ENCODE measurements around the gene GALNT18. TPM values are rescaled to one million over a fixed set of nuclear protein-coding genes. Genes with fewer than 3 reads are reported as not detected.
A peak's percentile ranks its signal among the peaks of the same experiment; 100 is the strongest.

The GALNT18 gene
- total and polyA plus RNA-seq, 7 donors: 4.6 to 32.4 (median 8.3) TPM

DNA sequence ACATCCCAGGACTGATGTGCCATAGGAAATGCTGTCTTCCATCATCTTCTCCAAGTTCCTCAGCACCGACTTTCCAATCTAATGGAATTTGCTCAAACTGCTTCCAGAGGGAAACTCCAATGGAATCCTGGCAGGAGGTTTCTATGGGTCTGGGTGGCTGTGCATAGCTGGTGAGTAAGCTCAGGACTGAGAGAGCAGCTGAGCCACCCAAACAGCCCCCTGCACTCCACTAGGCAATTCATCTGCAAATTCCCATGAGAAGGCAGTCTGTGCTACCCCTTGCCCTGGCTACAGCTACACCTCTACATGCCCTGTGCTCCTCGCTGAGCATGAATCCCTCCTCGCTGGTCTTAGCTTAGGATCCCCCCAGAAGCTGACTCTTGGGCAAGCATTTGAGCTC is 140.8 kb downstream of the GALNT18 start:
- TF ChIP-seq, protein P1, sequence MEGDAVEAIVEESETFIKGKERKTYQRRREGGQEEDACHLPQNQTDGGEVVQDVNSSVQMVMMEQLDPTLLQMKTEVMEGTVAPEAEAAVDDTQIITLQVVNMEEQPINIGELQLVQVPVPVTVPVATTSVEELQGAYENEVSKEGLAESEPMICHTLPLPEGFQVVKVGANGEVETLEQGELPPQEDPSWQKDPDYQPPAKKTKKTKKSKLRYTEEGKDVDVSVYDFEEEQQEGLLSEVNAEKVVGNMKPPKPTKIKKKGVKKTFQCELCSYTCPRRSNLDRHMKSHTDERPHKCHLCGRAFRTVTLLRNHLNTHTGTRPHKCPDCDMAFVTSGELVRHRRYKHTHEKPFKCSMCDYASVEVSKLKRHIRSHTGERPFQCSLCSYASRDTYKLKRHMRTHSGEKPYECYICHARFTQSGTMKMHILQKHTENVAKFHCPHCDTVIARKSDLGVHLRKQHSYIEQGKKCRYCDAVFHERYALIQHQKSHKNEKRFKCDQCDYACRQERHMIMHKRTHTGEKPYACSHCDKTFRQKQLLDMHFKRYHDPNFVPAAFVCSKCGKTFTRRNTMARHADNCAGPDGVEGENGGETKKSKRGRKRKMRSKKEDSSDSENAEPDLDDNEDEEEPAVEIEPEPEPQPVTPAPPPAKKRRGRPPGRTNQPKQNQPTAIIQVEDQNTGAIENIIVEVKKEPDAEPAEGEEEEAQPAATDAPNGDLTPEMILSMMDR (IDR thresholded peaks at IDR 0.05): no peak
- H3K4me1 ChIP-seq: peaks cover 20% of the 10 kb centered on the region
- no peaks in the 10 kb centered on the region for H3K9me3 ChIP-seq
- no peak overlapping the region for H3K27ac ChIP-seq
- H3K27me3 ChIP-seq (ENCODE audit: insufficient read depth in 3 of 3, low read length in 2 of 3): peaks cover 0 to 1% (median 0%) of the 10 kb centered on the region in 3 donors
- no peak overlapping the region for H3K4me3 ChIP-seq
- no peaks in the 10 kb centered on the region for H3K36me3 ChIP-seq (ENCODE audit: insufficient read depth in 1 of 2, low read depth in 1 of 2)
- DNase-seq (no peak), ATAC-seq (no peak)
- intact Hi-C loops (cut with DNase I): no loop called here
- WGBS, 3 donors: 53 to 80% (median 74%) methylated on average over 2 to 3 of the region's 3 CpGs

DNA sequence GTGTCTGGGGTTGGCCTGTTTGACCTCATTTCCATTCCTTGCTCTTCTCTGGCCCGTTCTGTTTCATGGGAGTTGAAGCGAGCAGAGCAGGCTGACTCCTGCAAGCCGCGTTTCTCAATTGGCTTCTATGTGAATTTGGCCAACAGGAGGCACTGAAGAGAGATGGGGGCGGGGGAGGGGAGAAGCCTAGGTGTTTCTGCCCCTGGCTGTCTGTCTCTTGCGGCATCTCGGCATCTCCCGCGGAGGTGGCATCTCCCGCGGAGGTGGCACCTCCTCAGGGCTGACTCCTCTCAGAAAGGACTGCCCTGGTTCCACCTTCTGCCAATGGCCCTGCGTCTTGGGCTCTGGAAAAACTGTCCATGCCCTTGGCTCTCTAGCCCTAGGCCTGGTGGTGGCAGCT is 143.1 kb downstream of the GALNT18 start:
- Histone ChIP-seq H3K36me3 (ENCODE audit: insufficient read depth in 1 of 2, low read depth in 1 of 2) (no peaks in the 10 kb centered on the region), H3K4me1 (peaks cover 21% of the 10 kb centered on the region), H3K4me3 (no peak overlapping the region), H3K27ac (no peak overlapping the region), H3K27me3 (ENCODE audit: insufficient read depth in 3 of 3, low read length in 2 of 3) (no peaks in the 10 kb centered on the region), H3K9me3 (no peaks in the 10 kb centered on the region)
- 82 to 87% (median 87%) methylated on average over 12 of the region's 12 CpGs for WGBS, 3 donors
- DNase-seq: no peak
- intact Hi-C loops (cut with DNase I): no loop called here
- ATAC-seq: no peak
- TF ChIP-seq, protein P1 (IDR thresholded peaks at IDR 0.05): no peak

DNA sequence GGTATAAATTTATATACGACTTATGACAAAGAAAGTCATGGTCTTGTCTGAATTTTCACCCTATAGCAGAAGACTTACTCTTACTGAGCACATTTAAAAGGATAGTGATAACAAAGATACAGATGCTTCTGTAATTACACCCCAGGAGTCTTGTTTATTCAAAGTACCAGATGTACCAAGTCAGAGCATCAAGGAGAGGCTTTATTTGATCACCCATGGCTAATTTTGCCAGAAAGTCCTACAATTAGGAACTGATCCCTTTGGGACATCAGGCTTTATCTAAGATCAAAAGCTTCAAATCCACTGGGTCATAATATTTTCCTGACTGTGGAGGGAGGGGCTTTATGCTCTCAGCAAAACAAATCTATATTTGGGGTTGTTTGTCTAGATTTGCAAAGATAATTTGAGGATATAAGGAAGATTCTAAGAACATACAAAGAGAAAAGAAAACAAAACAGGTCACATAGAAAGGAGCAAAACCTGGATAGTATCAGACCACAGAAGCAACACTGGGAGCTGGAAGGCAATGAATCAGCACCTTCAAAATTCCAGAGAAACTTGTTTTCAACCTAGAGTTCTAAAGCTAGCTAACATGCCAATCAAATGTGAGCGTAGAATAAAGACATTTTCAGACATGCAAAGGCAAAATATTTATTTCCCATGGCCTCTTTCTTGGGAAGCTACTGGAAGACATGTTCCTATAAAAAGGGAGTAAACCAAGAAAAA is 143.9 kb downstream of the GALNT18 start:
- no peak overlapping the region for H3K4me3 ChIP-seq
- peaks cover 21% of the 10 kb centered on the region for H3K4me1 ChIP-seq
- H3K27me3 ChIP-seq (ENCODE audit: insufficient read depth in 3 of 3, low read length in 2 of 3): no peaks in the 10 kb centered on the region
- ATAC-seq: no peak
- intact Hi-C loops (cut with DNase I): no loop called here
- no peak overlapping the region for H3K27ac ChIP-seq
- DNase-seq: no peak
- TF ChIP-seq, protein P1 (IDR thresholded peaks at IDR 0.05): no peak
- no peaks in the 10 kb centered on the region for H3K36me3 ChIP-seq (ENCODE audit: insufficient read depth in 1 of 2, low read depth in 1 of 2)
- no peaks in the 10 kb centered on the region for H3K9me3 ChIP-seq
- 49 to 74% (median 73%) methylated on average over 2 of the region's 2 CpGs for WGBS, 3 donors

DNA sequence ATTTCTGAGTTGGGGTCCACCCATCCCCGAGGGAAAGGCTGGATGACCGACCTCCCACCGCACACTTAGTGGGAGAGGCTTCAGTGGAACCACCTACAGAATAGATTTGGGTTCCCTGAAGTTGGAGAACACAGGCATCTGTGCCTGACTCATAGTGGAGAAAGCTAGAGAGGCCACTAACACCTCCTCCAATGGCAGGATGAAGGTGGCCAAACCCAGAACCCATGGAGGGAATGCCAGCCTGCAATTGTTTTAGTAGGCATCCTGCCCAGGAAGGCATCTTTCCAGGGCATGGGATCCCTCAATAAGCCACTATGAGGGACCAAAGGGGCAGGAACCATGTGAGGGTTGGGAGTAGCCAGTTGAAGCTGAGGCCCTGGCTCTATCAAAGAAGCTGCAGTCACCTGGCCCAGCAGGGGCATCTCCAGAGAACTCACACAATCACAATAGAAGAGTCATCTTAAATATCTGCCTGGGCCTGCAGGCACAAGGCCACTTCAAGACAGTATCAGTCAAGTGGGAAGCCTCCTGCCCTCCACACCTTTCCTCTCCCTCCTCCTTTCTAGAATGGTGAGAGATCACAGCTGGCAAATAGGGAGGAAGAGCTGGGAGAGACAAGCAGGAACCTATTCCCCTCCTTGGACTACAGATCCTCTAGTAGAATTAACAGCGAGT is 144.7 kb downstream of the GALNT18 start:
- Histone ChIP-seq H3K27me3 (ENCODE audit: insufficient read depth in 3 of 3, low read length in 2 of 3) (no peaks in the 10 kb centered on the region), H3K4me1 (peaks cover 23% of the 10 kb centered on the region), H3K4me3 (no peak overlapping the region), H3K9me3 (no peaks in the 10 kb centered on the region), H3K36me3 (ENCODE audit: insufficient read depth in 1 of 2, low read depth in 1 of 2) (no peaks in the 10 kb centered on the region), H3K27ac (peak overlapping the region; percentile 7)
- DNase-seq: no peak
- intact Hi-C loops (cut with DNase I): no loop called here
- TF ChIP-seq, protein P1 (IDR thresholded peaks at IDR 0.05): no peak
- 63 to 85% (median 68%) methylated on average over 4 of the region's 4 CpGs for WGBS, 3 donors
- peak; percentile 65 to 80 (median 76) for ATAC-seq
